Activated B cell treated with CpG ODN at 0.5 μM for 24 hours (primary cell): ENCODE data around the gene TAS1R2. TPM values are rescaled to one million over a fixed set of nuclear protein-coding genes. Genes with fewer than 3 reads are reported as not detected.

ENCODE experiments used
- ATAC-seq: fragments of 200-7000 bp; cut with Tn5 transposase; one replicate; pipeline ENCODE4 v1.10.0; 2021; ENCODE audit warnings: low read depth, mild to moderate bottlenecking, moderate library complexity
- CTCF ChIA-PET: fragments of 350-600 bp; sonication (Branson Sonifier 250); formaldehyde crosslinking; loops from one replicate; lab custom pipeline; 2021; ENCODE audit warnings: antibody characterized with exemption; lab: Charles Lee
- POLR2A ChIA-PET: fragments of 350-600 bp; sonication (Branson Sonifier 250); formaldehyde crosslinking; loops from one replicate; lab custom pipeline; 2021; ENCODE audit warnings: antibody characterized with exemption; lab: Charles Lee
- DNase-seq: peaks from one replicate; pipeline ENCODE4 v3.0.0; 2022
- H3K27ac Mint-ChIP-seq: one replicate; pipeline ENCODE4 v1.8.0; 2020; ENCODE audit warnings: mixed read lengths
- H3K27me3 Mint-ChIP-seq: one replicate; pipeline ENCODE4 v1.8.0; 2021; ENCODE audit warnings: mixed read lengths
- H3K36me3 Mint-ChIP-seq: one replicate; pipeline ENCODE4 v1.8.0; 2021; ENCODE audit warnings: low read depth, mixed read lengths
- H3K4me1 Mint-ChIP-seq: one replicate; pipeline ENCODE4 v1.8.0; 2021; ENCODE audit warnings: mixed read lengths
- H3K4me3 Mint-ChIP-seq: one replicate; pipeline ENCODE4 v1.8.0; 2020; ENCODE audit warnings: mild to moderate bottlenecking, mixed read lengths
- H3K9me3 Mint-ChIP-seq: one replicate; pipeline ENCODE4 v1.8.0; 2020; ENCODE audit warnings: mixed read lengths
- CTCF ChIP-seq: fragments of 200-600 bp; IDR thresholded peaks from one replicate; pipeline ENCODE4 v1.8.0; 2022; ENCODE audit warnings: antibody characterized with exemption, mild to moderate bottlenecking
- intact Hi-C: fragments of 100-400 bp; cut with micrococcal nuclease; formaldehyde crosslinking; loops from one replicate; pipeline ENCODE4 v1.15.1; 2024
- total RNA-seq: library from RNA; stranded (reverse); gene quantifications from 2 replicates; pipeline ENCODE4 v1.2.3, GENCODE V29; 2022

The TAS1R2 gene
- total RNA-seq, 1 donor from 2014 or later, result not detected

GRCh38 chr1:18902523-18903290, 43.2 kb upstream of the TAS1R2 start, which contains the start of gene ALDH4A1:
ALDH4A1 (minus strand) TSS chr1:18902555; CDS start chr1:18902523, 32 bp downstream.
- ChIA-PET CTCF (interaction anchor here (1.1 to 9.2 kb wide), 6 partner anchors 10 to 66 kb away, joined by 3 to 216 read pairs (median 10); partner anchors contain the start of gene IFFO2), POLR2A (interaction anchor here (0.6 to 2.0 kb wide), 10 partner anchors 9 to 480 kb away, joined by 3 to 16 read pairs (median 6); partner anchors contain the start of gene IFFO2)
- H3K27ac Mint-ChIP-seq, result peak within 1 kb of the TSS; percentile 99
- no peaks in the 10 kb centered on the region for H3K9me3 Mint-ChIP-seq
- no peaks in the 10 kb centered on the region for H3K27me3 Mint-ChIP-seq
- DNase-seq (peak; percentile 76), ATAC-seq (peak; percentile 96)
- H3K4me1 Mint-ChIP-seq, result peaks cover 26% of the 10 kb centered on the region
- peak within 1 kb of the TSS; percentile 95 for H3K4me3 Mint-ChIP-seq
- intact Hi-C loops, result loop anchor here (1.0 to 10.0 kb wide), 7 partner anchors 18 to 412 kb away; partner anchors contain the start of genes AKR7A2, EMC1, IFFO2 and MRTO4
- no peak for TF ChIP-seq CTCF
- peaks cover 6% of the 10 kb centered on the region for H3K36me3 Mint-ChIP-seq

DNA sequence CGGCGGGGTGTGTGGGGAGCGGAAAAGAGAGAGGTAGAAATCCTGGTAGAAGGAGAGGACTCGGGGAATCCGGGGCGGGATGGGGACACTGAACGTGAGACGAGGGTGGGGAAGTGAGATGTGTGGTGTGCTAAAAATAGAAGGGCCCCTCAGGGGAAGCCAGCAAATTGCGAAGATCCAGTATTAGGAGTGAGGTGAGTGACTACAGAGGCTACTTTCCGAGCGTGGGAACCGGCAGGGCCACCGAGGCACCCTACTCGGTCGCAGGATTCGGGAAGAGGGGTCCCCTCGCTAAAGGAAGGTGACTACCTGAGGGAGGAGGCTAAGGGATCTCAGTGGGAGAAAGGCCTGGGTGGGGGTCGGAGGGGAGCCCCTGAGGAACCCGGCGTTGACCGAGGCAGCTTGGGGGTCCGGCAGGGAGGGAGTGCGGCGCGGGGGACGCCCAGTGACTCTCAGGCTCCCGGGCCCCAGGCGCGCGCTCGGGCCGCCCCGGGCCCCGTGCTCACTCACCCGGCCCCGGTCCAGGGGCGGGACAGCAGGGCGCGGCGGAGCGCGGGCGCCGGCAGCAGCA, 42.6 kb upstream of the TAS1R2 start:
- TF ChIP-seq CTCF, result no peak
- Mint-ChIP-seq H3K27ac (peak overlapping the region; percentile 99), H3K36me3 (peaks cover 4% of the 10 kb centered on the region), H3K4me1 (peaks cover 19% of the 10 kb centered on the region), H3K27me3 (no peaks in the 10 kb centered on the region), H3K9me3 (no peaks in the 10 kb centered on the region), H3K4me3 (peak overlapping the region; percentile 95)
- ATAC-seq (no peak), DNase-seq (no peak)
- CTCF ChIA-PET, result interaction anchor here (1.1 to 9.2 kb wide), 6 partner anchors 11 to 67 kb away, joined by 3 to 216 read pairs (median 10); partner anchors contain the start of gene IFFO2
- POLR2A ChIA-PET, result interaction anchor here (1.0 to 2.0 kb wide), 8 partner anchors 9 to 185 kb away, joined by 3 to 16 read pairs (median 6); partner anchors contain the start of gene IFFO2
- intact Hi-C loops, result loop anchor here (1.0 to 10.0 kb wide), 7 partner anchors 18 to 413 kb away; partner anchors contain the start of genes AKR7A2, EMC1, IFFO2 and MRTO4

DNA sequence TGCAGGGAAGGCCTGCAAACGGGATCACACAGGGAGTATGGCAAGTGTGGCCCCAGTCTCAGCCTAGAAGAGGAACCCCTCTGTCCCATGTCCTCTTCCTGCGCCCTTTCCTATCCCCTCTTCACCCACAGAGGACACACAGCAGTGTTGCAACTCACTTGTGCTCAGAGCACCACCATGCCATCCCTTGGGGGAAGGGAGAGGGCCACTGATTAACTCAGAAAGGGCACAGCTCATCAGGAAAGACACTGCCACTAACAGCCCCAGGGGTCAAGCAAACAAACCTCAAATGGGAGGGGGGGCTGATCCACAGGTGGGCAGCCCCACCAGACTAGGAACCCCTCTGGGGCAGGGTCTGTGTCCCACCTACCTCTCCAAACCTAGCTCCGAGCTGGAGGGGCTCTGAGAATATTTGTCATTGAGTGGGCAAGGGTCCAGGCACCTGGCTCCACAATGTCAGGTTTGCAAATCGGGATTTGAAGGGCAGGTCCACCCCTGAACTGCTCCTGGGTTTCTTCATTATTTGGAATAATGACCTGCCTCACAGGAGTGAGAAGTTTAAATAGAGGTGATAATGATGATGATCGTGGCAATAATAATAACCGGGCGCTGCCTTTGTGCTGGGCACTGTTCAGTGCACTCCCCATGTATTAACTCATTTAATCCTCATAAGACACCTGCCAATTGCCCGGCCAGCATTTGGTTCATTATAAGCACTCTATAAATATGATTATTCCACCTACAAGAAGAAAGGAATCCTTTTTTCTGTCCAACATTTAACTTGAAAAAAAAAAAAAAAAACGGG, 41.9 kb upstream of the TAS1R2 start:
- ChIA-PET CTCF (interaction anchor here (1.7 to 4.2 kb wide), 3 partner anchors 10 to 17 kb away, joined by 3 to 20 read pairs (median 13); no protein-coding TSS in a partner anchor), POLR2A (interaction anchor here (1.6 to 2.0 kb wide), 2 partner anchors 25 to 55 kb away, joined by 13 to 16 read pairs; partner anchors contain the start of gene IFFO2)
- Mint-ChIP-seq H3K27me3 (no peaks in the 10 kb centered on the region), H3K36me3 (peaks cover 4% of the 10 kb centered on the region), H3K27ac (peak overlapping the region; percentile 89), H3K4me1 (peaks cover 18% of the 10 kb centered on the region), H3K4me3 (peak overlapping the region; percentile 95), H3K9me3 (no peaks in the 10 kb centered on the region)
- no peak for TF ChIP-seq CTCF
- ATAC-seq (no peak), DNase-seq (no peak)
- intact Hi-C loops, result loop anchor here (10.0 kb wide), 1 partner anchor 413 kb away; the partner anchor contains the start of genes AKR7A2 and SLC66A1

GRCh38 chr1:18900303-18900841, 40.9 kb upstream of the TAS1R2 start:
- DNase-seq, result no peak
- TF ChIP-seq CTCF, result no peak
- peaks cover 18% of the 10 kb centered on the region for H3K4me1 Mint-ChIP-seq
- no peak overlapping the region for H3K27ac Mint-ChIP-seq
- POLR2A ChIA-PET, result interaction anchor here (1.1 kb wide), 1 partner anchor 27 kb away, joined by 3 read pairs; no protein-coding TSS in a partner anchor
- intact Hi-C loops, result loop anchor here (10.0 kb wide), 1 partner anchor 414 kb away; the partner anchor contains the start of genes AKR7A2 and SLC66A1
- CTCF ChIA-PET, result interaction anchor here (1.4 to 1.7 kb wide), 2 partner anchors 11 to 16 kb away, joined by 3 read pairs; no protein-coding TSS in a partner anchor
- H3K9me3 Mint-ChIP-seq, result no peaks in the 10 kb centered on the region
- no peaks in the 10 kb centered on the region for H3K27me3 Mint-ChIP-seq
- no peak overlapping the region for H3K4me3 Mint-ChIP-seq
- H3K36me3 Mint-ChIP-seq, result peaks cover 4% of the 10 kb centered on the region
- ATAC-seq, result no peak
